ENCODE data around the gene TMEM186.
"Not testable (repeated sequence)": the region's sequence is repeated elsewhere in the genome, so short reads cannot be mapped to it uniquely, and the experiment has no call there.

The TMEM186 gene, protein sequence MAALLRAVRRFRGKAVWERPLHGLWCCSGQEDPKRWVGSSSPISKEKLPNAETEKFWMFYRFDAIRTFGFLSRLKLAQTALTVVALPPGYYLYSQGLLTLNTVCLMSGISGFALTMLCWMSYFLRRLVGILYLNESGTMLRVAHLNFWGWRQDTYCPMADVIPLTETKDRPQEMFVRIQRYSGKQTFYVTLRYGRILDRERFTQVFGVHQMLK

DNA sequence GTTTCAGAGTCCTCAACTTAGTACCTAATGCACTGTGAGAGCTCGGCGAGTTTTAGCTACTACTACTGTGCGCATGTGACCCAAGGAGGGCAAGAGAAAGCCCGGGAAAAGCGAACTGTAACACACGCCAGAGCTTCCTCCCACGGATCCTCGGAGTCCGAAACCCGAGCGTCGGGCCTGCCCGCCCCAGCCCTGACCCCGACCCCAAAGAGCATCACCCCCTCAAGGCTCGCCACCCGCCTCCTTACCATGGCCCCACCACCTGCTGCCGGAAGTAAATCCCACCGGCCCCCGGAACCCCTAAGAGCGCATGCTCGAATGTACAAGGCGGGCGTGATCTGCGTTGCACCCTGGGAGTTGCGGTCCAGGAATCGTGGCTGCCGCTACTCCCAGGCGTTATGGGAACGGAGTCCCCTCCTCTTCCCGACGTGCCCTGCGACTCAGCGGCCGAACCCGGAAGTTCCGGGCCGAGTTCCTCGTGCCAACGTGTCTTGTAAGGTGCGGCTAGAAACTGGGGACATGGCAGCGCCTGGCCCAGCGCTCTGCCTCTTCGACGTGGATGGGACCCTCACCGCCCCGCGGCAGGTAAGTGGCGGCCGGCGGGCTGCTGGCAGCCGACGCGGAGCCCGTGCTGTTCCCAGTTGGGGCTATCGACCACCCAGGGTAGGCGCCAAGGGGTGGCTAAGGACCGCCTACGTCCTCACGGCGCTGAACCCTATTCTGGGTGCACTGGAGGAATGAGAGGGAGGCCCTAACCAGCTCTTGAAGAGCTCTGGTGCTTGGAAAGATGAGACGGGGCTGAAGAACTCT is at the start of gene TMEM186, which contains the start of gene PMM2:
TMEM186 (minus strand) TSS at position 276 of the 810 bp plus-strand sequence; CDS start at position 251, 25 bp downstream.
PMM2 (plus strand) TSS at position 476 of the 810 bp plus-strand sequence; CDS start at position 520, 44 bp downstream.
- DNase-seq, result peak; percentile 96

DNA sequence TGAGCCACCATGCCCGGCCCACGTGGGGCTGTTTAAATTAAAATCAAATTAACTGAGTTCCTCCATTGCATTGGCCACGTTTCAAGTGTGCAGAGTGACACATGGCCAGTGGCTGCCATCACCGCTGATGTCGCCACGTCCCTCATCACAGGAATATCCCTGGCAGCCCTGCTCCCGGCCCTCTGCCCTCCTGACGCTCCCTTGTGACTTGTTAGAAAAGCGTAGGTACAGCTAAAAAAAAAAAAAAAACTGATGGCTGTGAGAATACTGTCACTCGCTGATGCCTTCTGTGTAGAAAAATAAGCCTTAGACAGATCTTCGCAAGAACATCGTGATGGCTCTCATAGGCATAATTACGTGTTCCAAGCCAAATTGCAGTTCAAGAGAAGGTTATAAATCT is 49.7 kb upstream of the TMEM186 start:
- DNase-seq, result no peak

DNA sequence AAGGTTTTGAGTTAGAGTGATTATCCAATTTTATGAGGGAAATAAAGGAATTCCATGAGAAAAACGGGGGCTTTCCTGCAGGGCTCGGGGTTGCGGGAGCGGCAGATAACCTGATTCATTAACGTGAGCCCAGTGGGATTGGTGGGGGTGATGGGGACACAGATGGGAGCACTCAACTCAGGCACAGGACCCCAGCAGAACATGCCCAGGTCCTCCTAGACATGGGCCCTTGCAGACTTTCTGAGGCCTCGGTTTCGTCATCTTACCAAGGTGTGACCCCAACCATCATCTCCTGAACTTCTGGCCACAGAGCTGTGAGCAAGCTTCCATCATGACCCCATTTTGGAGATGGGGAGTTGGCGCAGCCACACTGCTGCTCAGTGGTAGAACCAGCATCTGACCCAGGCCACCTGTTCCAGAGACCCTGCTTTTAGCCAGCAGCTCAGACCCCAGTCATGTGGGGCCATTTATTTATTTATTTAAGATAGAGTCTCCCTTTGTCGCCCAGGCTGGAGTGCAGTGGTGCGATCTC is 49.0 kb upstream of the TMEM186 start:
- no peak for DNase-seq

DNA sequence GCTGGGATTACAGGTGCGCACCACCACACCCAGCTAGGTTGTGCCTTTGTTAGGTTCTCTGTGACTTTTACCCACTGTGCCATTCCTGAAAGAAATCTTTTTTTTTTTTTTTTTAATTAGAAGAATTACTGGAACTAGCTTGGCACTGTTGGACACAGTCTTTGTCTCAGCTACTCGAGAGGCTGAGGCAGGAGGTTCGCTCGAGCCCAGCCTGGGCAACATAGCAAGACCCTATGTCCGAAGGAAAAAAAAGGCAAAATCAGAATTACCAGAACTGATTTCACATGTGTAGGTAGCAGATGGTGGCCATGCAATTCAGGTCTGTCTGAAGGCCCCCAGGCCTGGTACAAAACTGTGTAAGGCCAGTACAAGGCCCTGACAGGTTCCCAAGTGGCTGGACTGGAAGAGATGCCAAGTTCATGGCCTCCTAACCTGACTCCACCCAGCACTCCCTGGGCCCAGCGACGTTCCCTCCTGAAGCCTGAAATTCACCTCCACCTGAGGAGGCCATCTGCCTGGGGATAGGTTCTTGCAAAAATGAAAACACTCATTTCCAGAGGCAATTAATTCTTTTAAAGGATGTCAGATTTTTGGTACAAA is 48.4 kb upstream of the TMEM186 start:
- no peak for DNase-seq

DNA sequence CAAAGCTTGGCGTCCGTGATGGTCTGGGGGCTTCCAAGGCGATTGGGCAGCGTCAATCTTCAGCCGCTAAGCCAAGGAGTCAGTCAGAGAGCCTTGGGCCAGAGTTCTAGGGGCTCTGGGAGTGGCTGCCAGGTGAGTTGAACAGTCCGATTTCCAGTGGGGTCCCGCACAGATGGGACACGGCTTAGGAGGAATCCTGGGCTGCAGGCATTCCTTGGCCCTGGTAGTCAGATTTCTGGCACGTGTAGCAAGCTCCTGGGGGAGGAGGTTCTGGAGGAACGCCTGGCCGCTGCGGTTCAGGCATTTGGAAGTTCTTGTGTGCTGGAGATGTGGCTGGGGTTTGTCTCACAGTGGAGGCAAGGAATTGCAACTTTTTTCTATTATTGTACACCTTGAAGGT is 45.9 kb upstream of the TMEM186 start:
- not testable (repeated sequence) for DNase-seq

DNA sequence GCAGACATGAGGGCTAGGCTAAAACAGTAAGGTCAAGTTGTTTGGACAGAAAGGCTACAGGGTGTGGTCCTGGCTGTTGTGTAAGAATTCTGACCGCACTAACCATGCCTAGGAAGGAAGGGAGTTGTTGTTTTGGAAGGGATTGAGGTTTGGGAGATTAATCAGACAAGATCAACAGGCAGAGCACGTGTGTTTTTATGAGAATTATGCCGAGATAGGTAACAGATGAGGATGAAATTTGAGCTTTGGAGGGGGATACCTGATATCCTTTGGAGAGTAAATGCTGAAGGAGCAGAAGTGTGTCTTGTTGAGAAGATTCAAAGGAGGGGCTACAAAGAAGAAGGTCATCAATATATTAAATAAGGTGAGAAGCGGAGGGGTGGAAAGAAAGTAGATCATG is 44.6 kb upstream of the TMEM186 start:
- DNase-seq, result not testable (repeated sequence)

DNA sequence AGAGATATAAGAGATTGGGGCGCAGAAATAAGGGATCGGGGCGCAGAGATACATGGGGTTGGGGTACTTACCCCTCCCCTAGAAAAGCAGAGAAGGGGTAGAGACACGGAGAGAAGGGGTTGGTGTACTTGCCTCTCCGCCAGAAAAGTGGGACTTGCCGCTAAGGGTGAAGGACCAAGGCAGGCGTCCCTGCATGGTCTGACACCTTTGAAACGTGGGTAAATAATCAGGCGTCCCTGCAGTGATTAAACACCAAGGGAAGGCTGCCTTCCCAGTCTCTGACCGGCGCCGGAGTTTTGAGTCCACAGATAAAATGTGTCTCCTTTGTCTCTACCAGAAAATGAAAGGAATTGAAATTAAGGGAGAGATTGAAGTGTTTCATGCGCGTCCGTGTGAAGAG is 40.2 kb upstream of the TMEM186 start:
- not testable (repeated sequence) for DNase-seq

DNA sequence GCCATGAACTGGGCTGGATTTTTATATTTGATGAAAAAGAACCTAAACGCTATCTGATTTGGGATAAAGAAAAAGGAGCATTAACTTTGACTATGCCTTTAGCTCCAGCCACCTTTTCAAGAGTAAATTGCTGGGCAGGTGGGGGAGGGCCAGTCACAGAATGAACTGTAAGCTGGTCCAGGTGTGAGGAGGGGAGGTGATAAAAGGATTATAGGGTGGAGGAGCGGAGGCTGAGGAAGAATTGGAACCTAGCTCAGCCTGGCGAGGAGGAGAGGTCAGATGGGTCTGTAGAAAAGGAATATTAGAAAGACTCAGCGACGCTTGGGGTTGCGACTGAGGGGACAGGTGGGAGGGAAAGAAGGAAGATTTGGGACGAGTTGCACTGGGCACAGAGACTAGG is 39.4 kb upstream of the TMEM186 start:
- DNase-seq, result not testable (repeated sequence)

DNA sequence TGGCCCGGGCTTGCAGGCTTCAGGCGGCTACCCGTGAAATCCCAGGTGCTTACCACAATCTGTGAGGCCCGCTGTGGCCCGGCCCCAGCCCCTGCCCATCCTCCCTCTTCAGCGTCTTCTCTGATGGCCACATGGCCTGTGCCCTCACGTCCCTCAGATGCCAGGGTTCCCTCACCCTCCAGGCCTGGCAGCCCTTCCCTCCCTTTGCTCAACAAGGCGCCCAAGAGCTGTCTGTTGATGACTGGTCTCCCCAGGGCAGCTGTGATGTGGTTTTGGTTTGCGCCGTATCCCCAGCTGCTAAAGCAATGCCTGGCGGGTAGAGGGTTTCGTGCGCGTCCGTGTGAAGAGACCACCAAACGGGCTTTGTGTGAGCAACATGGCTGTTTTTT is 35.3 kb upstream of the TMEM186 start:
- DNase-seq, result no peak

DNA sequence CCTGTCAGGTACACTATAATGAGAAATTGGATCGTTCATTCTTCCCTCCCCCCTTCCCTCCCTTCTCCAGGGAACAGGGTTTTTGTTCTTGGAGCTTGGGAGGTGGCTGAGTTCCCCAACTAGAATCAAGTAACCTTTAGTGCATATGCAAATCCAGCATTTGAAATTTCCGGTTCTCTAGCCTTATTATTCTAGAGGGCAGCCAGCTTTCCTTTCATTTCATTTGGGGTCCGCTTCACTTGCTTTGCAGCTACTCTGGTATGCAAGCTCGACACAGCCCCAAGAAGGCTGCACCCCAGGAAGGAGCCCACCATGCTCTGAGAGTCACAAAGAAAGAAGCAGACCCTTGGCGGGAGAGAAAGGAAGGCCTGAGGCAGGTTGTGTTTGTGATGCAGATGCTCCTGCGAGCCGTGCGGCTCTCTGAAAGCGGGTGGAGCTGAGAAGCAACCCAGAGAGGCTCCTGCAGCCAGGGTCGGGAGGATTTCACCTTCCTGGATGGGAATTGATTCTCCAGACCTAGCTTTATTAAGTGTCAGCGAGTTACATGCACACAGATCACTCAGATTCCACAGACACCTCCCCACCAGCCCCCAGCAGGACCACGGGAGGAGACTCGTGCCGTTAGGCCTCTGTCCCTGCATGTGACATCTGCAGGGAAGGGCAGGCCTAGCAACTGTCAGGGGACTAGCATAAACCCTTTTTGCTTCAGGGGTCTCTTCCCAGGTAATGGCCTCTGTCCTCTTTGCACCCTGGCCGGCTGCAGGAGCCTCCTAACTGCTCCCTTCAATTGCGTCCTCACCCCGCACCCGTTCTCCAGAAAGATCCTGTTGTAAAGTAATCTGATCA is 34.7 kb upstream of the TMEM186 start:
- DNase-seq, result no peak

DNA sequence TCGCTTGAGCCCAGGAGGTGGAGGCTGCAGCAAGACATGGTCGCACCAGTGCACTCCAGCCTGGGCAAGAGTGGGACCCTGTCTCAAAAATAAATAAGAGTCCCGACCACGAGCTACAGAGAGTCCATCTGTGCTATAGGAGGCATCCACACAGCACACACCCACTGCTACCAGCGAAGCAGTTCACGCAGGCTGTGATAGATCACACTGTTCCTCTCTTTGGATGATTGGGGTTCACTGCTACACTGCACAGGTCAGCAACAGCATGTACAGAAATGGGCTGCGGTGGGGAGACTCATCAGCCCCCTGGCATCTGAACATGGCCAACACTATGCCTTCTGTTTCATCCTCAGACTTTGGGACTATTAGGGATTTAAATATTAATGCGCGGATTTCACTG is 34.0 kb upstream of the TMEM186 start:
- no peak for DNase-seq

DNA sequence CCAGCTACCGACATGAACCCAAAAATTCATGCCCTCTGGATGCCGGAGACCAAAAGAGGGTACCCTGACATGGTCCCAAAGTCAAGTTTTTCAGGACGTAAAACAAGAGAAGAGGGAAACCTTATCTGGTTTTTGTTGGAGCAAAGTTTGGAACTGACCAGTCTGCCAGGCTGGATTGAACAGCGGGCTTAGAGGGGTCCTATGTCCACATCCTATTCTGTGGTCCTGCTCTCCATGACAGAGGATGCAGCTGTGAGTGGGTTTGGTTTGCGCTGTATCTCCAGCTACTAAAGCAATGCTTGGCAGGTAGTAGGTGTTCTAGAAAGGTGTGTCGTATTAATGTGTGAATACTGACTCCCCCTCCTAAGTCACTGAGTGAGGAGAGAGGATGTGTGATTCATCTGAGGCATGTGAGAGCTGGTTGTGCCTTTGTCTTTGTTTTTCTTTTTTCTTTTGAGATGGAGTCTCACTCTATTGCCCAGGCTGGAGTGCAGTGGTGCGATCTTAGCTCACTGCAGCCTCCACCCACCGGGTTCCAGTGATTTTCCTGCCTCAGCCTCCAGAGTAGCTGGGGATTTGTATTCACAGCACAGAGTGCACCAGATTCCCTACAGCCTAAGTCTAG is 31.2 kb upstream of the TMEM186 start:
- DNase-seq, result no peak

DNA sequence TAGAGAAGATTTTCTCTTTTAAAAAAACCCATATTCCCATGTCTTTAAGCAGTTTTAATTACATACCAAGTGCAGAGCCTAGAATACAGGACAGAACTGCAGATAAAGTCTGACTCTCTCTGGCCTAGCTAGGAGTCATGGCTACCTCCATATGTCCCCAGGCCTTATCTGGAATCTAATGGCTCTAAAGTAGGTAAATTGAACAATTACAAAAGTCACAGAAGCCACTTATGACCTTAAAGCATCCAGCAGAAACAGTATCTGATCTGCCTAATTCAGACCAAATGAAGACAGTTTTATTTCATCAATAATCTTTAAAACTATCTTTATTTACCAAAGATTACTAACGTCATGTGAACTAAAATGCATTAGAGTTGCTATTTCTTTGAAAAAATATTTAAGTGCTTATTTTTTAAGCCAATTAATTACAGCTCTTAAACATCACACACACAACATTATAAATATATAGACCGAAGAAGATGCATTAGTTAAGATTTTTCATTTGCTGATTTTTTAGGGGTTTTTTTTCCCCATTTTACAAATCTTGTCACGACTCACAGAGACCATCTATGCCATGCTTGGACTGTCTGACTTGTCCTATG is 28.9 kb upstream of the TMEM186 start:
- DNase-seq, result no peak

DNA sequence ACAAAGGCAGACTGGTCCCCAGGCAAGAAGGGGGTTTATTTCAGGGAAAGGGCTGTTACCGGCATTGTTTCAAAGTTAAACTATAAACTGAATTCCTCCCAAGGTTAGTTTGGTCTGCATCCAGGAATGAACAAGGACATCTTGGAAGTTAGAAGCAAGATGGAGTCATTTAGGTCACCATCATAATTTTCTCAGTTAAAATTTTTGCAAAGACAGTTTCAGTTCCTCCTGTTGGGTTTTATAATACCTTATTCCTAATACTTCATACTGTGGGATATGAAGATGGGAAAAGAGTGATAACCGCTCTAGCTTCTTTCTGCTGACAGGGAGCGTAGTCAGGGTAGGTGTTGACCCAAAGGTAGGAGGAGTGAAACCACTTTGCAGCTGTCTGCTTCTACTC is 25.0 kb upstream of the TMEM186 start:
- DNase-seq, result no peak

DNA sequence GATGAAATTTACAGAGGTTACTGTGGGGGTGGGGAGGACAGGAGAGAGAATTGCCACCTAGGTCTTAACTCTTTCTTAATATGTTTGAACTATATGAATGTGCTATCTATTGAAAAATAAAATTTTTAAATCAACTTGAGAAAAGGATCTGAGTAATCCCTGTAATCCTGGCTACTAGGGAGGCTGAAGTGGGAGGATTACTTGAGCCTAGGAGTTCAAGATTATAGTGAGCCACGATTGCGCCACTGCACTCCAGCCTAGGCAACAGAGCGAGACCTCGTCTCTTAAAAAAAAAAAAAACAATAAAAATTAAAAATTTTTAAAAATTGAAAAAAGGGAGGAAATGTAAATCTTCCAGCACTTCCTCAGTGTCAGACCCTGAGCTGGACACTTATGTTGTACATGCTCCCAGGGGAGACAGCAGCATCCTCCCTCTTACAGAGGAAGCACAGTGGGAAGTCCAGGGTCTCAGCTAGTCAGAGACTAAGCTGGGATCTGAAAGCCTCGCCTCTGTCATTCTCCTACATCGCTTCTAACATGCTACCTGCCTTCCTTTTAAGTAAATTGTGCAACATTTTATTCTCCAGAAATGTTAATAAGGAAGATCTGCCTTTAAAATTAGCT is 22.1 kb upstream of the TMEM186 start:
- DNase-seq, result no peak

DNA sequence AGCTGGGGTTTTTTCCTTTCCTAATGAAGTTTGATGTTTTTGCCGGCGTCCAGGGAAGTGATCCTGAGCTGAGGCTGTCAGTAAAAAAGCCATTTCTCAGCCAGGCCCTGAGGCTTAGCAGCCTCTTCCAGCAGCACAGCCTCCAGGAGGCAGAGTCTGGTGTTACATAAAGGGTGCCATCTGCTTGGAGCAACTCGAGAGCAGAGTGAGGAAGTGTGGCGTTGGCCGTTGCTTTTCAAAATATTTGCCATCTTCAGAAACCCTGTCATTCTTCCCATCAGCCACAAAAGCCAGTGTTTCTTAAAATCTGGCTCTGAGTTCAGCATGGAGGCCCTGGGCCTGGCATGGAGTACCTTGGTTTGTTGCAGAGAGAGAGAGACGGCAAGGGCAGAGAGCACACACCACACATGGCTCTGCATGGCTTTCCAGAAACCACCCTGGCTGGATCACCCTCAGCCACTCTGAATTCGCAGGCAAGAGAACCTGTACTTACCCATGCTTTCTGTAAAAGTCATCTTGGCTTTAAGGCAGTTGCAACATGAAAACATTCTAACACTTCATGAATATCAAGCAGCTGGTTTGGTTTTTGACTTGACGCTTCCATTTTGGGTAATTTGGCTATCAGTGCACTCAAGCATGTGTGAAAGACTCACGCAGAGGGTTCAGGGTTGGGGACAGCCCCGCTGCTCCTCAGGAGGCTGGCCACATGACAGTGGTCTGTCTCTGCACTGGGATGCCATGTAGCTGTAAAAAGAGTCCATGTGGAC is 21.2 kb upstream of the TMEM186 start:
- DNase-seq, result no peak

DNA sequence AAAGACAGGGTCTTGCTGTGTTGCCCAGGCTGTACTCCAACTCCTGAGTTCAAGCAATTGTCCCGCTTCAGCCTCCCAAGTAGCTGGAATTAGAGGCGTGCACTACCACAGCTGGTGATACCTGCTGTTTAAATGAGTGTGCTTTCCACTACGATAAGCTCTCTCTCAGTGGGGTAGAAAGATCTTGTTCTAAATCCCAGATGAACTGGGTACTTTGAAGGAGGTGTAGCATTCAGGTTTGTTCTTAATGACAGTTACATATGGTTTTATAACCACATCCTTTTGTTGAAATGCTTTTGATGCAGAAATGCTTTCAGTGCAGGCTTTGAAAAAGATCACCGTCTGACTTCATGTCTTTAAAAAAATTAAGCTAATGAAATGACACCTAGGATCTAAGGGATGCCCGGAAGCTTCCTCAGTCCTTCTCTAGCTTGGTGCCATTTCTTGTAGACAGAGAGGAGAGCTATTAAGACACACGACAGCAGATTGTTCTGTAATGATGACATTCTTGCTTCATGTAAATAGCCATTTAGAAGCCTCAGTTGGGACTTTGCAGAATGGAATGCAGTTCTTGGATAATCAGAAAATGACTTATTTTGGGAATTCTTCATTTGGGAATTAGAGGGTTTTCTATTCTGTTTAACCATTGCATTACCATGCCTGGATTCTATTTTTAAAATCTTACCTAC is 19.7 kb upstream of the TMEM186 start:
- DNase-seq, result no peak

DNA sequence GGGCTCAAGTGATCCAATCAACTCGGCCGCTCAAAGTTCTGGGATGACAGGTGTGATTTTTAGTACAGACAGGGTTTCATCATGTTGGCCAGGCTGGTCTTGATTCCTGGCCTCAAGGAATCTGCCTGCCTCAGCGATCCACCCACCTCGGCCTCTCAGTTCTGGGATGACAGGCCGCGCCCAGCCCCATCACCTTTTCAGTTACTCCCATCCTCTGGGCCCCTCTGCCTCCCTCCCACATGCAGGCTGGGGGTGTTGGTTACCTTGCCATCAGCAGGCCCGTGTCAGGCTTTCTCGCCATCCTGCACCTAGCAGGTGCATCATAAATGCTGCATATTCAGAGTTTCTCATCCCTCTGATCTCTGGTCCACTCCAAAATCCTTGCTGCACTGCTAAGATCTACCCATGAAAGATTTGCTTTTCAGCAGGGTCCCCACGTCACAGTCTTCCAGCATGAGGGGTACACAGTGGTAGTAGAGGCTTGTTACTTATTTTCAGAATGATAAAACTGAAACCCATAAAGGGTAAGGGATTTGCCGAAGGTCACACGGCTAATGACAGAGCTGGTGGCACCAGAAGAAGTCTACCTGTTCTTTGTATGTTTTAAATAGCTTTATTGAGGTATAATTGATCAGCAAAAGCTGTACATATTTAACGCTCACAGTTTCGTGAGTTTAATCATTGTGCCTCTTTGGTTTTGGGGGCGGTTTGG is 16.8 kb upstream of the TMEM186 start:
- DNase-seq, result no peak

DNA sequence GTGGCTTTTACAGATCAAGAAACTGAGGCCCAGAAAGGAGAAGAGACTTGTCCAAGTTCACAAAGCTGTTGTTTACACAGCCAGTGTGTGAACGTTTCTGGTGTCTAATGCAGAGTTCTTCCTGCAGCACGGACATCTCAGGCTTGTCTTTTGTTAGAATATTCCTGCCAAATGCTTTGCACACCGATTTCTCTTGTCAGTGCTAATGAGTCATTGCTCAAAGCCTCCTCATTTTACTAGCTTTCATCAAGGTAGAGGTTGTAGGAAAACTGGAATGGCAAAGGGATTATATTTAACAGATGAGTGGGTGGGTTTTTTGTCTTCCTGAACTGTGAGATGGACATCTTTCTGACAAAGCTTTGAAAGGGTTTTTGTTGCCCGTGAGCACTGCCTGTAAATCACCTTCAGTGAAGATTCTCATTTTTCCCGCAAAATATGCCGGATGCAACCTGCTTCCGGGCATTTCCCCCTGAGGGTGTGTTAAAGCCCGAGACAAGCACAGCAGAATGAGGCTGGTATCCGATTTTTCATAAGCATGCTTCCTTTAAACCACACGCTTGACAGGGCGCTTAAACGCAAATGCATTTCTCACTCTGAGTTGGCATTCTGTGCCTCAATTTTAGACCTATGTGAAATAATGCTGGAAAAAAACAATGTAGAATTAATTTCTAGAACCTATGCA is 14.9 kb upstream of the TMEM186 start:
- DNase-seq, result no peak
